B cell (primary cell): ENCODE measurements around the gene GIMAP2. TPM values are rescaled to one million over a fixed set of nuclear protein-coding genes. Genes with fewer than 3 reads are reported as not detected.

Experiments
- ATAC-seq: fragments of 200-7000 bp; cut with Tn5 transposase; one replicate; pipeline ENCODE4 v1.10.0; 2021; ENCODE audit warnings: low read depth, mild to moderate bottlenecking, moderate number of reproducible peaks, moderate library complexity
- CTCF ChIA-PET: fragments of 350-600 bp; sonication (Branson Sonifier 250); formaldehyde crosslinking; loops from one replicate; lab custom pipeline; 2021; ENCODE audit warnings: antibody characterized with exemption, inconsistent platforms; lab: Charles Lee
- POLR2A ChIA-PET: fragments of 350-600 bp; sonication (Branson Sonifier 250); formaldehyde crosslinking; loops from one replicate; lab custom pipeline; 2021; ENCODE audit warnings: antibody characterized with exemption; lab: Charles Lee
- DNase-seq: peaks from one replicate; pipeline ENCODE4 v3.0.0; 2013
- H2AFZ ChIP-seq: 2 replicates; pipeline ENCODE4 v1.6.1; 2012; ENCODE audit warnings: mild to moderate bottlenecking, low read depth, low read length; ENCODE audit not compliant: insufficient read depth, poor library complexity, severe bottlenecking
- H3K27ac ChIP-seq, 2 donors: 1 replicate in 1 of 2; 2 replicates in 1 of 2; pipeline ENCODE4 v1.5.1; 2012 to 2013; ENCODE audit warnings: low read length in 2 of 2, mild to moderate bottlenecking in 2 of 2, moderate library complexity in 1 of 2
- H3K27me3 ChIP-seq, 4 experiments: fragments of 200-600 bp in 1 of 4; sonication (generic) in 1 of 4; replicated peaks in 1 of 4; 1 replicate in 2 of 4; 2 replicates in 2 of 4; pipeline versions ENCODE4 v1.6.1 to v1.7.0; 2013 to 2016; ENCODE audit warnings: low read length in 3 of 4, mild to moderate bottlenecking in 2 of 4, mixed read lengths in 1 of 4, moderate library complexity in 1 of 4; ENCODE audit not compliant: insufficient read depth in 4 of 4, control insufficient read depth in 3 of 4; ENCODE audit errors: control extremely low read depth in 1 of 4
- H3K36me3 ChIP-seq, 2 experiments: replicated peaks in 1 of 2; 1 replicate in 1 of 2; 2 replicates in 1 of 2; pipeline versions ENCODE4 v1.6.1 to v1.7.1; 2013; ENCODE audit warnings: low read length in 1 of 2; ENCODE audit not compliant: insufficient read depth in 2 of 2, control insufficient read depth in 1 of 2; ENCODE audit errors: control extremely low read depth in 1 of 2, extremely low read depth in 1 of 2
- H3K4me1 ChIP-seq, 2 donors: fragments of 200-600 bp in 1 of 2; sonication (generic) in 1 of 2; 1 replicate in 1 of 2; 2 replicates in 1 of 2; pipeline versions ENCODE4 v1.5.1 to v1.6.1; 2013 to 2017; ENCODE audit warnings: low read length in 2 of 2; ENCODE audit not compliant: control insufficient read depth in 2 of 2, insufficient read depth in 2 of 2
- H3K4me2 ChIP-seq: replicated peaks from 2 replicates; pipeline ENCODE3; 2012; ENCODE audit warnings: mild to moderate bottlenecking, low read depth, low read length; ENCODE audit not compliant: poor library complexity, severe bottlenecking
- H3K4me3 ChIP-seq, 5 experiments: fragments of 200-600 bp in 1 of 5; sonication (generic) in 1 of 5; 1 replicate in 3 of 5; 2 replicates in 2 of 5; pipeline versions ENCODE4 v1.5.1 to v1.7.0; 2011 to 2016; ENCODE audit warnings: low read length in 4 of 5, mild to moderate bottlenecking in 4 of 5, low read depth in 2 of 5, control low read depth in 1 of 5, moderate library complexity in 1 of 5; ENCODE audit not compliant: insufficient read depth in 1 of 5; ENCODE audit errors: control extremely low read depth in 1 of 5, extremely low read depth in 1 of 5
- H3K79me2 ChIP-seq: fragments of 200-600 bp; sonication (generic); one replicate; pipeline ENCODE4 v1.6.0; 2016; ENCODE audit warnings: low read length; ENCODE audit not compliant: control insufficient read depth, insufficient read depth
- H3K9ac ChIP-seq: fragments of 200-600 bp; sonication (generic); 2 replicates; pipeline ENCODE4 v1.6.1; 2017; ENCODE audit warnings: mild to moderate bottlenecking, low read length, moderate library complexity
- H3K9me3 ChIP-seq, 3 donors: one replicate each; pipeline versions ENCODE4 v1.6.1 to v1.7.1; 2013; ENCODE audit warnings: low read length in 2 of 3; ENCODE audit not compliant: control insufficient read depth in 2 of 3, insufficient read depth in 1 of 3; ENCODE audit errors: control extremely low read depth in 1 of 3
- H4K20me1 ChIP-seq: 2 replicates; pipeline ENCODE4 v1.6.0; 2012; ENCODE audit warnings: mild to moderate bottlenecking, low read length; ENCODE audit not compliant: insufficient read depth, control insufficient read depth, poor library complexity, severe bottlenecking
- H3K27ac Mint-ChIP-seq: one replicate; pipeline ENCODE4 v1.8.0; 2021; ENCODE audit warnings: mixed read lengths
- H3K27me3 Mint-ChIP-seq: one replicate; pipeline ENCODE4 v1.8.0; 2021; ENCODE audit warnings: mixed read lengths
- H3K4me1 Mint-ChIP-seq: one replicate; pipeline ENCODE4 v1.8.0; 2021; ENCODE audit warnings: mixed read lengths
- H3K4me3 Mint-ChIP-seq: one replicate; pipeline ENCODE4 v1.8.0; 2021; ENCODE audit warnings: mixed read lengths
- H3K9me3 Mint-ChIP-seq: one replicate; pipeline ENCODE4 v1.8.0; 2022; ENCODE audit warnings: mixed read lengths; ENCODE audit not compliant: insufficient read depth
- EZH2 ChIP-seq: IDR thresholded peaks from 2 replicates; pipeline ENCODE4 v1.6.1; 2012; ENCODE audit warnings: borderline replicate concordance, low read depth, mild to moderate bottlenecking, moderate library complexity, low read length; ENCODE audit not compliant: insufficient read depth, poor library complexity, severe bottlenecking
- WGBS: methylation state at CpG from one replicate; pipeline ENCODE4 v1.1.5; 2013; ENCODE audit warnings: missing lambda C conversion rate; ENCODE audit not compliant: insufficient coverage; 5-methylcytosine and 5-hydroxymethylcytosine counted together
- intact Hi-C: fragments of 100-400 bp; cut with micrococcal nuclease; formaldehyde crosslinking; loops from one replicate; pipeline ENCODE4 v1.10.0; 2022
- polyA plus RNA-seq: library from polyadenylated mRNA; depleted of rRNA; stranded (reverse); fragments of >200 nt; gene quantifications from 2 replicates; pipeline ENCODE4 v1.2.3, GENCODE V29; 2012
- total RNA-seq, 2 donors: library from RNA; stranded (reverse); fragments of 120-200 nt in 1 of 2; gene quantifications; 1 replicate in 1 of 2; 2 replicates in 1 of 2; pipeline versions ENCODE4 v1.2.3 to v1.2.4, GENCODE V29; 2013 to 2022
- TF ChIP-seq, protein P1 (sequence below): fragments of 200-600 bp; IDR thresholded peaks from one replicate; pipeline ENCODE4 v1.8.0; 2022; ENCODE audit warnings: antibody characterized with exemption, mild to moderate bottlenecking

GIMAP2 gene
- total and polyA plus RNA-seq, 2 donors (not counting 1 experiment from before 2014, with no cell fraction given): 13.2 to 18.1 TPM

DNA sequence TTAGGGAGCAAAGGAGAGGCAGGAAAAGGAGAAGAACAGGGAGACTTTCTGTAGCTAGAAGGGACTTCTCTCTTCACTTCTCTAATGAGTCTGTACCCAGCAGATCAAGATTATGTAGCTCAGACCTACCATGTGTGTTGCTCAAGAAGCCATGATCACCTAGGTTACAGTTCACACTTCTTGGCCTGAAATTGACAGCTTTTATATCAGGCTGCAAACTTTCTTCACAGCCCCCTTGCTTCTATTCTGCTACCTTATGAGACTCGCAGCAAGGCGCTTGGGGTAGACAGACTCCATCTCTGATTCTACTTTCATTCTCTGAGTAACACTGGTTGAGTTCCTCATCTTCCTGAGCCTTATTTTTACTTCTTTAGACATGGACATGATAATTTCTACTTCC is 19.6 kb upstream of the GIMAP2 start:
- no peak for DNase-seq
- H3K4me1 Mint-ChIP-seq: peaks cover 16% of the 10 kb centered on the region

DNA sequence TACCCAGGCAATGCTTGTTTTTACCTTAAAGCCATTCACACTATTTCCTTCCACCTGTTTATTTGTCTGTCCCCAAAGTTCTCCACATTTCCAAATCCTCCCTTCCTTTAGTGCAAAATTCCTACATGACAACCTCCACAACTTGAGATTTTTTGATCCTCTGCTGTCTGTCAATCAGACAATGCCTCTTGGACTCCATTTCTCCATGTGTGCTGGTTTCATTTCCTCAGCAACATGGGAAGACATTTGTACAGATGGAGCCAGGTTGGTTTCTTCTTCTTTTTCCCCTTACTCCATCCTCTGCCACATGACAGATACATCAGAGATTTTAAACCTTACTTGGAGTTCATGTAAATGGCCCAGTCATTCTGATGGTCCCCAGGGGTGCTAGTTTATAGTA is 19.1 kb upstream of the GIMAP2 start:
- no peak overlapping the region for H3K9ac ChIP-seq
- no peak overlapping the region for H3K4me2 ChIP-seq
- CTCF ChIA-PET: no interaction called here
- H3K36me3 ChIP-seq: no peaks in the 10 kb centered on the region
- H2AFZ ChIP-seq: no peak overlapping the region
- no peak for ATAC-seq
- no peak for DNase-seq
- intact Hi-C loops: no loop called here
- H3K79me2 ChIP-seq: no peaks in the 10 kb centered on the region
- no peak overlapping the region for H3K4me3 ChIP-seq
- no peaks in the 10 kb centered on the region for H3K9me3 ChIP-seq
- Mint-ChIP-seq H3K27ac (no peak overlapping the region), H3K9me3 (peaks cover 3% of the 10 kb centered on the region), H3K4me1 (peaks cover 16% of the 10 kb centered on the region), H3K4me3 (no peak overlapping the region), H3K27me3 (no peaks in the 10 kb centered on the region)
- no peaks in the 10 kb centered on the region for H3K27me3 ChIP-seq
- no peaks in the 10 kb centered on the region for H4K20me1 ChIP-seq
- POLR2A ChIA-PET: no interaction called here
- H3K4me1 ChIP-seq: peaks cover 5 to 19% of the 10 kb centered on the region in 2 donors
- no peak for TF ChIP-seq EZH2
- TF ChIP-seq, protein P1, sequence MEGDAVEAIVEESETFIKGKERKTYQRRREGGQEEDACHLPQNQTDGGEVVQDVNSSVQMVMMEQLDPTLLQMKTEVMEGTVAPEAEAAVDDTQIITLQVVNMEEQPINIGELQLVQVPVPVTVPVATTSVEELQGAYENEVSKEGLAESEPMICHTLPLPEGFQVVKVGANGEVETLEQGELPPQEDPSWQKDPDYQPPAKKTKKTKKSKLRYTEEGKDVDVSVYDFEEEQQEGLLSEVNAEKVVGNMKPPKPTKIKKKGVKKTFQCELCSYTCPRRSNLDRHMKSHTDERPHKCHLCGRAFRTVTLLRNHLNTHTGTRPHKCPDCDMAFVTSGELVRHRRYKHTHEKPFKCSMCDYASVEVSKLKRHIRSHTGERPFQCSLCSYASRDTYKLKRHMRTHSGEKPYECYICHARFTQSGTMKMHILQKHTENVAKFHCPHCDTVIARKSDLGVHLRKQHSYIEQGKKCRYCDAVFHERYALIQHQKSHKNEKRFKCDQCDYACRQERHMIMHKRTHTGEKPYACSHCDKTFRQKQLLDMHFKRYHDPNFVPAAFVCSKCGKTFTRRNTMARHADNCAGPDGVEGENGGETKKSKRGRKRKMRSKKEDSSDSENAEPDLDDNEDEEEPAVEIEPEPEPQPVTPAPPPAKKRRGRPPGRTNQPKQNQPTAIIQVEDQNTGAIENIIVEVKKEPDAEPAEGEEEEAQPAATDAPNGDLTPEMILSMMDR: no peak
- H3K27ac ChIP-seq: no peak overlapping the region

More for the DNA sequence above, 19.6 kb upstream of the GIMAP2 start:
- no CpG with 5 or more reads among the region's 2 CpGs for WGBS
- peaks cover 5 to 19% of the 10 kb centered on the region in 2 donors for H3K4me1 ChIP-seq
- H3K4me3 Mint-ChIP-seq: no peak overlapping the region
- H3K79me2 ChIP-seq: no peaks in the 10 kb centered on the region
- H3K9ac ChIP-seq: no peak overlapping the region
- no peaks in the 10 kb centered on the region for H3K36me3 ChIP-seq
- CTCF ChIA-PET: no interaction called here
- no peaks in the 10 kb centered on the region for H4K20me1 ChIP-seq
- POLR2A ChIA-PET: no interaction called here
- no peak overlapping the region for H3K27ac ChIP-seq
- no peaks in the 10 kb centered on the region for H3K9me3 ChIP-seq
- no peak for ATAC-seq
- peaks cover 3% of the 10 kb centered on the region for H3K9me3 Mint-ChIP-seq
- no peaks in the 10 kb centered on the region for H3K27me3 ChIP-seq
- no peak for TF ChIP-seq EZH2
- TF ChIP-seq, protein P1: no peak
- H3K27ac Mint-ChIP-seq: no peak overlapping the region
- no peak overlapping the region for H3K4me3 ChIP-seq
- no peak overlapping the region for H3K4me2 ChIP-seq
- no peak overlapping the region for H2AFZ ChIP-seq
- intact Hi-C loops: no loop called here
- no peaks in the 10 kb centered on the region for H3K27me3 Mint-ChIP-seq
